Endothelial cell of umbilical vein (primary cell): Measurements from ENCODE around the gene USF1. TPM values are rescaled to one million over a fixed set of nuclear protein-coding genes. Genes with fewer than 3 reads are reported as not detected.

Source experiments
- BruUV-seq: library from RNA; stranded (reverse); fragments of 400-500 nt; replicated peaks from 2 replicates; lab custom pipeline; 2021; lab: Mats Ljungman, UMichigan
- CTCF ChIA-PET: fragments of 300-600, 350-600 bp; sonication (Branson Sonifier 250); formaldehyde crosslinking; loops from one replicate; lab custom pipeline; 2021; ENCODE audit warnings: antibody characterized with exemption, inconsistent platforms; lab: Charles Lee
- POLR2A ChIA-PET: fragments of 300-600, 350-600 bp; sonication (Branson Sonifier 250); formaldehyde crosslinking; loops from one replicate; lab custom pipeline; 2021; ENCODE audit warnings: antibody characterized with exemption, inconsistent platforms; lab: Charles Lee
- DNase-seq: peaks from one replicate; pipeline ENCODE4 v3.0.0-alpha.2; 2011; ENCODE audit warnings: low read depth, low spot score
- FAIRE-seq: peaks from 2 replicates; lab custom pipeline; 2011; peaks lifted over from hg19 to GRCh38; lab: Jason Lieb, UNC
- H2AFZ ChIP-seq: 2 replicates; pipeline ENCODE4 v1.6.0; 2012; ENCODE audit warnings: low read depth, low read length, control low read depth, inconsistent platforms
- H3K27ac ChIP-seq: 2 replicates; pipeline ENCODE4 v1.5.1; 2011; ENCODE audit warnings: low read depth, mild to moderate bottlenecking, control low read depth, low read length, moderate library complexity; ENCODE audit not compliant: insufficient read depth
- H3K27me3 ChIP-seq, 2 experiments: 2 replicates each; pipeline versions ENCODE4 v1.6.0 to v1.6.1; 2011; ENCODE audit warnings: low read length in 2 of 2, mixed read lengths in 1 of 2; ENCODE audit not compliant: control insufficient read depth in 2 of 2, insufficient read depth in 2 of 2
- H3K36me3 ChIP-seq, 2 experiments: 2 replicates in 1 of 2; 3 replicates in 1 of 2; pipeline ENCODE4 v1.5.1; 2011; ENCODE audit warnings: low read length in 2 of 2, mild to moderate bottlenecking in 1 of 2, moderate library complexity in 1 of 2; ENCODE audit not compliant: control insufficient read depth in 2 of 2, insufficient read depth in 2 of 2; ENCODE audit errors: extremely low read depth in 1 of 2
- H3K4me1 ChIP-seq: 3 replicates; pipeline ENCODE4 v1.5.1; 2011; ENCODE audit warnings: mild to moderate bottlenecking, low read length; ENCODE audit not compliant: control insufficient read depth, insufficient read depth; ENCODE audit errors: extremely low read depth
- H3K4me2 ChIP-seq: 2 replicates; pipeline ENCODE4 v1.6.1; 2011; ENCODE audit warnings: low read length, control low read depth, mixed read lengths; ENCODE audit not compliant: insufficient read depth
- H3K4me3 ChIP-seq, 3 experiments: fragments of 200-600 bp in 1 of 3; sonication (generic), shearing (Covaris generic) in 1 of 3; replicated peaks in 1 of 3; 2 replicates each; pipeline ENCODE4 v1.5.1; 2011 to 2016; ENCODE audit warnings: control low read depth in 3 of 3, low read length in 3 of 3, mild to moderate bottlenecking in 2 of 3, inconsistent platforms in 1 of 3, low read depth in 1 of 3, moderate library complexity in 1 of 3; ENCODE audit not compliant: insufficient read depth in 1 of 3
- H3K79me2 ChIP-seq: 2 replicates; pipeline ENCODE4 v1.6.0; 2012; ENCODE audit warnings: low read length, inconsistent platforms; ENCODE audit not compliant: control insufficient read depth, insufficient read depth
- H3K9ac ChIP-seq: replicated peaks from 2 replicates; pipeline ENCODE3; 2011; ENCODE audit warnings: low read length, control low read depth; ENCODE audit not compliant: insufficient read depth; ENCODE audit errors: extremely low read depth
- H3K9me1 ChIP-seq: replicated peaks from 3 replicates; pipeline ENCODE4 v1.6.0; 2011; ENCODE audit warnings: mild to moderate bottlenecking, low read length; ENCODE audit not compliant: control insufficient read depth, insufficient read depth; ENCODE audit errors: extremely low read depth
- H3K9me3 ChIP-seq: replicated peaks from 2 replicates; pipeline ENCODE4 v1.5.1; 2012; ENCODE audit warnings: low read length, inconsistent platforms; ENCODE audit not compliant: control insufficient read depth, insufficient read depth
- H4K20me1 ChIP-seq: replicated peaks from 2 replicates; pipeline ENCODE3; 2011; ENCODE audit warnings: mild to moderate bottlenecking, low read length; ENCODE audit not compliant: control insufficient read depth, insufficient read depth; ENCODE audit errors: extremely low read depth
- CTCF ChIP-seq, 2 donors: IDR thresholded peaks; 1 replicate in 1 of 2; 2 replicates in 1 of 2; pipeline ENCODE4 v1.5.1; 2011; ENCODE audit warnings: low read length in 2 of 2, mild to moderate bottlenecking in 2 of 2, moderate library complexity in 2 of 2, control low read depth in 1 of 2, inconsistent platforms in 1 of 2, low read depth in 1 of 2; ENCODE audit not compliant: insufficient read depth in 1 of 2; ENCODE audit errors: extremely low read depth in 1 of 2
- EZH2 ChIP-seq: IDR thresholded peaks from 2 replicates; pipeline ENCODE4 v1.6.1; 2012; ENCODE audit warnings: borderline replicate concordance, low read depth, mild to moderate bottlenecking, moderate library complexity, low read length, inconsistent platforms; ENCODE audit not compliant: severe bottlenecking
- FOS ChIP-seq: IDR thresholded peaks from 2 replicates; pipeline ENCODE4 v1.6.1; 2011; ENCODE audit warnings: mild to moderate bottlenecking, low read length, moderate library complexity, borderline replicate concordance; ENCODE audit not compliant: insufficient read depth
- GATA2 ChIP-seq: IDR thresholded peaks from 2 replicates; pipeline ENCODE4 v1.7.0; 2011; ENCODE audit warnings: low read depth, mild to moderate bottlenecking, moderate library complexity, mixed read lengths, low read length; ENCODE audit not compliant: insufficient read length, insufficient read depth
- JUN ChIP-seq: IDR thresholded peaks from 2 replicates; pipeline ENCODE4 v1.6.1; 2011; ENCODE audit warnings: borderline replicate concordance, low read depth; ENCODE audit not compliant: insufficient read length, insufficient read depth
- MAX ChIP-seq: IDR thresholded peaks from 2 replicates; pipeline ENCODE4 v1.6.1; 2011; ENCODE audit not compliant: insufficient read depth, insufficient read length
- MYC ChIP-seq: IDR thresholded peaks from one replicate; pipeline ENCODE4 v1.6.1; 2011; ENCODE audit warnings: mild to moderate bottlenecking, low read depth, low read length
- POLR2A ChIP-seq: IDR thresholded peaks from 2 replicates; pipeline ENCODE4 v1.6.1; 2012; ENCODE audit warnings: low read depth, mild to moderate bottlenecking, control low read depth, low read length
- POLR2AphosphoS5 ChIP-seq: IDR thresholded peaks from 2 replicates; pipeline ENCODE4 v1.6.1; 2012; ENCODE audit warnings: low read depth, mild to moderate bottlenecking, control low read depth, low read length, moderate library complexity; ENCODE audit not compliant: insufficient read depth
- dilution Hi-C: fragments of 300-500 bp; cut with MboI; formaldehyde crosslinking; loops from one replicate; pipeline ENCODE4 v1.15.0; 2019; ENCODE audit warnings: low sequenced_read_pairs; ENCODE audit not compliant: extremely low pct_ligation_motif_present
- intact Hi-C: fragments of 100-400 bp; cut with micrococcal nuclease; formaldehyde crosslinking; loops from one replicate; pipeline ENCODE4 v1.10.0; 2022
- polyA plus RNA-seq, 4 experiments: library from polyadenylated mRNA; depleted of rRNA in 3 of 4; stranded (reverse) in 3 of 4; unstranded in 1 of 4; fragments of >200 nt; gene quantifications; 2 replicates each; pipeline versions ENCODE4 v1.2.1 to v1.2.3, GENCODE V29; 2011 to 2012; ENCODE audit warnings: missing spikeins in 1 of 4
- total RNA-seq: library from RNA; stranded (reverse); gene quantifications from 2 replicates; pipeline ENCODE4 v1.2.3, GENCODE V29; 2021

Gene USF1
- total and polyA plus RNA-seq, 2 donors (not counting 3 experiments of a cell fraction or from before 2014, with no cell fraction given), result 53.4 to 56.7 TPM

GRCh38 chr1:161037661-161038522 lies 7.9 kb downstream of the USF1 start:
- POLR2A ChIA-PET, result no interaction called here
- H3K9ac ChIP-seq, result peak overlapping the region; percentile 51
- no peaks in the 10 kb centered on the region for H3K27me3 ChIP-seq
- intact Hi-C loops (no loop called here), dilution Hi-C loops (no loop called here)
- H2AFZ ChIP-seq, result peak overlapping the region; percentile 70
- no peaks in the 10 kb centered on the region for H3K9me3 ChIP-seq
- no peaks in the 10 kb centered on the region for H3K9me1 ChIP-seq
- peak overlapping the region; percentile 53 for H3K4me2 ChIP-seq
- H3K79me2 ChIP-seq, result no peaks in the 10 kb centered on the region
- no peak for TF ChIP-seq FOS
- CTCF ChIA-PET, result interaction anchor here (0.6 to 11.0 kb wide), 4 partner anchors 42 to 103 kb away, joined by 3 to 181 read pairs (median 6); no protein-coding TSS in a partner anchor
- BruUV-seq, result no TSS peak
- peaks cover 12 to 29% of the 10 kb centered on the region in 2 experiments for H3K36me3 ChIP-seq
- no peak for FAIRE-seq
- H3K4me1 ChIP-seq, result peaks cover 2% of the 10 kb centered on the region
- H3K27ac ChIP-seq, result no peak overlapping the region
- DNase-seq, result no peak
- peak overlapping the region; percentile 46 to 55 (median 50) for H3K4me3 ChIP-seq
- no peaks in the 10 kb centered on the region for H4K20me1 ChIP-seq

- ChIA-PET CTCF (no interaction called here), POLR2A (no interaction called here)
- no peak for FAIRE-seq
- DNase-seq, result no peak
- BruUV-seq, result no TSS peak
- no peak overlapping the region for H2AFZ ChIP-seq
- no peaks in the 10 kb centered on the region for H3K9me3 ChIP-seq
- no peaks in the 10 kb centered on the region for H3K79me2 ChIP-seq
- no peak overlapping the region for H3K27ac ChIP-seq
- H3K4me3 ChIP-seq, result no peak overlapping the region
- H4K20me1 ChIP-seq, result no peaks in the 10 kb centered on the region
- intact Hi-C loops, result no loop called here
- TF ChIP-seq JUN (no peak), MYC (no peak), POLR2A (no peak), POLR2AphosphoS5 (no peak), MAX (no peak), GATA2 (no peak), EZH2 (no peak), CTCF (IDR thresholded peaks at IDR 0.05; ENCODE audit: extremely low read depth in 1 of 2, insufficient read depth in 1 of 2, low read depth in 1 of 2, low read length in 2 of 2) (no peak), FOS (no peak)
- H3K4me2 ChIP-seq, result no peak overlapping the region
- peaks cover 2% of the 10 kb centered on the region for H3K4me1 ChIP-seq
- no peaks in the 10 kb centered on the region for H3K9me1 ChIP-seq
- no peaks in the 10 kb centered on the region for H3K36me3 ChIP-seq
- dilution Hi-C loops, result no loop called here
- no peak overlapping the region for H3K9ac ChIP-seq
- no peaks in the 10 kb centered on the region for H3K27me3 ChIP-seq
Observed at GRCh38 chr1:161033751-161034150, 12.0 kb downstream of the USF1 start.
